Ishikawa (cell line): Measurements from ENCODE around the gene MYL6B.

Experiments used
- CEBPB ChIP-seq: IDR thresholded peaks from 2 replicates; pipeline ENCODE4 v1.6.1; 2012
- CREB1 ChIP-seq: IDR thresholded peaks from 2 replicates; pipeline ENCODE4 v1.6.1; 2012; ENCODE audit warnings: low read depth
- EGR1 ChIP-seq: IDR thresholded peaks from 2 replicates; pipeline ENCODE4 v1.6.1; 2012
- EP300 ChIP-seq: IDR thresholded peaks from 2 replicates; pipeline ENCODE4 v1.6.1; 2012; ENCODE audit warnings: borderline replicate concordance
- FOXM1 ChIP-seq: IDR thresholded peaks from 2 replicates; pipeline ENCODE4 v1.6.1; 2012; ENCODE audit warnings: low read depth, borderline replicate concordance
- NFIC ChIP-seq: IDR thresholded peaks from 2 replicates; pipeline ENCODE4 v1.6.1; 2012
- RAD21 ChIP-seq: IDR thresholded peaks from 2 replicates; pipeline ENCODE4 v1.6.1; 2012; ENCODE audit warnings: low read depth
- REST ChIP-seq: IDR thresholded peaks from 2 replicates; pipeline ENCODE4 v1.6.1; 2012; ENCODE audit warnings: low read depth, mild to moderate bottlenecking
- TAF1 ChIP-seq: IDR thresholded peaks from 2 replicates; pipeline ENCODE4 v1.6.1; 2012; ENCODE audit warnings: low read depth, mild to moderate bottlenecking
- YY1 ChIP-seq: IDR thresholded peaks from 2 replicates; pipeline ENCODE4 v1.6.1; 2012; ENCODE audit warnings: low read depth
- ZBTB7A ChIP-seq: IDR thresholded peaks from 2 replicates; pipeline ENCODE4 v1.6.1; 2012; ENCODE audit warnings: low read depth
- TF ChIP-seq, protein P1 (sequence below): IDR thresholded peaks from 2 replicates; pipeline ENCODE4 v1.6.1; 2012
- TF ChIP-seq, protein P2 (sequence below): IDR thresholded peaks from 2 replicates; pipeline ENCODE4 v1.6.1; 2012

GRCh38 chr12:56115329-56115728, 37.1 kb upstream of the MYL6B start:
- TF ChIP-seq EP300 (no peak), CREB1 (0 out of 2 replicates have a peak, but pooled peaks have one; percentile 13), FOXM1 (no peak), CEBPB (no peak), ZBTB7A (no peak), TAF1 (no peak), REST (no peak), YY1 (no peak), RAD21 (no peak), NFIC (no peak), EGR1 (no peak)
- TF ChIP-seq, protein P1, sequence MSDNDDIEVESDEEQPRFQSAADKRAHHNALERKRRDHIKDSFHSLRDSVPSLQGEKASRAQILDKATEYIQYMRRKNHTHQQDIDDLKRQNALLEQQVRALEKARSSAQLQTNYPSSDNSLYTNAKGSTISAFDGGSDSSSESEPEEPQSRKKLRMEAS, result no peak
- TF ChIP-seq, protein P2, sequence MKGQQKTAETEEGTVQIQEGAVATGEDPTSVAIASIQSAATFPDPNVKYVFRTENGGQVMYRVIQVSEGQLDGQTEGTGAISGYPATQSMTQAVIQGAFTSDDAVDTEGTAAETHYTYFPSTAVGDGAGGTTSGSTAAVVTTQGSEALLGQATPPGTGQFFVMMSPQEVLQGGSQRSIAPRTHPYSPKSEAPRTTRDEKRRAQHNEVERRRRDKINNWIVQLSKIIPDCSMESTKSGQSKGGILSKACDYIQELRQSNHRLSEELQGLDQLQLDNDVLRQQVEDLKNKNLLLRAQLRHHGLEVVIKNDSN, result no peak
